GM03348 (cell line): ENCODE results near the gene CD274.
"Not testable (repeated sequence)": the region's sequence is repeated elsewhere in the genome, so short reads cannot be mapped to it uniquely, and the experiment has no call there.

Experiments used
- DNase-seq: peaks from one replicate; pipeline ENCODE4 v3.0.0; 2012; ENCODE audit warnings: low spot score

Gene CD274

GRCh38 chr9:5468850-5469249, 18.5 kb downstream of the CD274 start:
- DNase-seq: no peak

GRCh38 chr9:5470122-5470521, 19.8 kb downstream of the CD274 start:
- no peak for DNase-seq

GRCh38 chr9:5470816-5471215, 20.5 kb downstream of the CD274 start:
- DNase-seq: no peak

GRCh38 chr9:5475611-5476010, 25.3 kb downstream of the CD274 start:
- not testable (repeated sequence) for DNase-seq

- no peak for DNase-seq
Observed at GRCh38 chr9:5478206-5478605, 27.9 kb downstream of the CD274 start.

- DNase-seq: no peak
Observed at GRCh38 chr9:5479994-5480694, 29.8 kb downstream of the CD274 start.

GRCh38 chr9:5480919-5481318, 30.6 kb downstream of the CD274 start:
- DNase-seq: no peak

- no peak for DNase-seq
Observed at GRCh38 chr9:5481322-5482040, 31.1 kb downstream of the CD274 start.

- no peak for DNase-seq
Observed at GRCh38 chr9:5482194-5482593, 31.9 kb downstream of the CD274 start.

- no peak for DNase-seq
Observed at GRCh38 chr9:5483306-5483705, 33.0 kb downstream of the CD274 start.

GRCh38 chr9:5485378-5486085, 35.2 kb downstream of the CD274 start:
- no peak for DNase-seq

GRCh38 chr9:5486988-5487387, 36.6 kb downstream of the CD274 start:
- DNase-seq: no peak

- DNase-seq: no peak
Observed at GRCh38 chr9:5488221-5489008, 38.1 kb downstream of the CD274 start.

GRCh38 chr9:5489630-5490490, 39.5 kb downstream of the CD274 start:
- DNase-seq: no peak

GRCh38 chr9:5492965-5493678, 42.8 kb downstream of the CD274 start:
- no peak for DNase-seq

GRCh38 chr9:5493679-5494511, 43.6 kb downstream of the CD274 start:
- peak; percentile 54 for DNase-seq

- DNase-seq: not testable (repeated sequence)
Observed at GRCh38 chr9:5494765-5495164, 44.4 kb downstream of the CD274 start.

- DNase-seq: no peak
Observed at GRCh38 chr9:5499157-5499556, 48.8 kb downstream of the CD274 start.

- DNase-seq: no peak
Observed at GRCh38 chr9:5499889-5500398, 49.6 kb downstream of the CD274 start.
